MM.1S (cell line): ENCODE results near the gene MIGA1.

ENCODE experiments used
- DNase-seq: peaks from one replicate; pipeline ENCODE4 v3.0.0-alpha.2; 2015
- H2AFZ ChIP-seq: fragments of 300-600 bp; sonication (generic); 2 replicates; pipeline ENCODE4 v1.6.0; 2016; ENCODE audit warnings: antibody characterized with exemption, low read length
- H3F3A ChIP-seq: fragments of 300-600 bp; sonication (generic); 2 replicates; pipeline ENCODE4 v1.6.1; 2016; ENCODE audit warnings: mild to moderate bottlenecking, antibody characterized with exemption, low read length, moderate library complexity, mixed read lengths; ENCODE audit not compliant: insufficient read depth
- H3K27ac ChIP-seq: fragments of 300-600 bp; sonication (generic); 2 replicates; pipeline ENCODE4 v1.5.1; 2016; ENCODE audit warnings: mild to moderate bottlenecking, low read length
- H3K27me3 ChIP-seq: fragments of 300-600 bp; sonication (generic); replicated peaks from 2 replicates; pipeline ENCODE4 v1.6.0; 2016; ENCODE audit warnings: low read length; ENCODE audit not compliant: insufficient read depth
- H3K36me3 ChIP-seq: fragments of 300-600 bp; sonication (generic); replicated peaks from 2 replicates; pipeline ENCODE4 v1.6.1; 2016; ENCODE audit warnings: mild to moderate bottlenecking, low read length, mixed read lengths; ENCODE audit not compliant: insufficient read depth
- H3K4me1 ChIP-seq: fragments of 300-600 bp; sonication (generic); 2 replicates; pipeline ENCODE4 v1.6.1; 2016; ENCODE audit warnings: low read length, mixed read lengths
- H3K4me2 ChIP-seq: fragments of 300-600 bp; sonication (generic); 2 replicates; pipeline ENCODE4 v1.6.0; 2016; ENCODE audit warnings: low read depth, low read length
- H3K4me3 ChIP-seq: fragments of 300-600 bp; sonication (generic); 2 replicates; pipeline ENCODE4 v1.5.1; 2016; ENCODE audit warnings: low read length, mixed read lengths
- H3K79me2 ChIP-seq: fragments of 300-600 bp; sonication (generic); 2 replicates; pipeline ENCODE4 v1.6.1; 2016; ENCODE audit warnings: mixed run types, low read length, mixed read lengths
- H3K9ac ChIP-seq: fragments of 300-600 bp; sonication (generic); 2 replicates; pipeline ENCODE4 v1.6.1; 2016; ENCODE audit warnings: low read length, mixed read lengths
- H3K9me2 ChIP-seq: fragments of 300-600 bp; sonication (generic); replicated peaks from 2 replicates; pipeline ENCODE4 v1.6.1; 2016; ENCODE audit warnings: mild to moderate bottlenecking, low read length, mixed read lengths; ENCODE audit not compliant: insufficient read depth
- H3K9me3 ChIP-seq: fragments of 300-600 bp; sonication (generic); replicated peaks from 2 replicates; pipeline ENCODE4 v1.6.1; 2016; ENCODE audit warnings: mild to moderate bottlenecking, low read length, mixed read lengths; ENCODE audit not compliant: insufficient read depth
- H4K20me1 ChIP-seq: fragments of 300-600 bp; sonication (generic); 2 replicates; pipeline ENCODE4 v1.6.1; 2016; ENCODE audit warnings: mild to moderate bottlenecking, low read length, moderate library complexity, mixed read lengths; ENCODE audit not compliant: insufficient read depth
- EZH2 ChIP-seq: fragments of 300-600 bp; sonication (generic); optimal IDR thresholded peaks from 2 replicates; pipeline ENCODE3; 2017; ENCODE audit warnings: low read depth, mild to moderate bottlenecking, antibody characterized with exemption, low read length, mixed read lengths
- EZH2phosphoT487 ChIP-seq: fragments of 300-600 bp; sonication (generic); IDR thresholded peaks from 2 replicates; pipeline ENCODE4 v1.6.1; 2018; ENCODE audit warnings: antibody characterized with exemption, low read length
- TF ChIP-seq, protein P1 (sequence below): fragments of 300-600 bp; sonication (generic); IDR thresholded peaks from 2 replicates; pipeline ENCODE4 v1.5.1; 2016; ENCODE audit warnings: antibody characterized with exemption, low read length, mixed read lengths

Gene MIGA1

DNA sequence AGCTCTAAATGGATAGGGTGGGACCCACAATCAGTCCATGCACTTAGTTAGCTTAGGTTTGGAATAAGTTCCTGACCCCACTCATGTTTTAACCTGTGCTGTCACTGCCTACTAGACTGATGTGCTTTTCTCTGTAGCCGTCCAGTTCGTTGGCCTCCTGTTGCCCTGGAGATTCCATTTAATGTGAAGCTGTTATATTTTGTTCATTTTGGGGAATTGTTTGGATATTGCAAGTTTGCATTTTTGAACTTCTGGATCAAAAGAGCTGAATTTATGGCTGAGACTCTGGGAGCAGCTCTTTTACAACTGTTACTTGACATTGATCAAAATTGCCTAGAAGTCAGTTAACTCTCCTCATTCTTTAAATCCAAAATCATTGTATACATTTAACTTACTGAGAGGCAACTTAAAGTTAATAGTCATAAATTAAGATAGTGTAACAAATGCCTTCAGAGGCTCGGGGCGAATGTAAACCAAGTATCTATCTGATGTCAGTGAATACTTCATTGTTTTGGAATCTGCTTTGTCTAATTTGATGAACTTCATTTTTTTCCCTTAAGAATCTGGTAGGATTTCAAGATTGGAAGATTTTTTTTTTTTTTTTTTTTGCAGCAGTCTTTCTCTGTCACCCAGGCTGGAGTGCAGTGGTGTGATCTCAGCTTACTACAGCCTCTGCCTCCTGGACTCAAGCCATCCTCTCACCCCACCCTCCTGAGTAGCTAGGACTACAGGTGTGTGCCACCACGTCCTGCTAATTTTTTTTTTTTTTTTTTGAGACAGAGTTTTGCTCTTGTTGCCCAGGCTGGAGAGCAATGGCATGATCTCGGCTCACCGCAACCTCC lies 38.1 kb downstream of the MIGA1 start:
- Histone ChIP-seq H3K36me3 (no peaks in the 10 kb centered on the region; the same call in 1 of the 2 replicates), H3K4me2 (no peak overlapping the region), H3K9me3 (no peaks in the 10 kb centered on the region), H4K20me1 (no peaks in the 10 kb centered on the region), H3K9me2 (no peaks in the 10 kb centered on the region), H3K9ac (no peak overlapping the region), H2AFZ (no peak overlapping the region), H3K79me2 (no peaks in the 10 kb centered on the region), H3K27me3 (no peaks in the 10 kb centered on the region), H3F3A (no peaks in the 10 kb centered on the region), H3K4me3 (no peak overlapping the region), H3K27ac (no peak overlapping the region), H3K4me1 (no peaks in the 10 kb centered on the region)
- TF ChIP-seq, protein P1, sequence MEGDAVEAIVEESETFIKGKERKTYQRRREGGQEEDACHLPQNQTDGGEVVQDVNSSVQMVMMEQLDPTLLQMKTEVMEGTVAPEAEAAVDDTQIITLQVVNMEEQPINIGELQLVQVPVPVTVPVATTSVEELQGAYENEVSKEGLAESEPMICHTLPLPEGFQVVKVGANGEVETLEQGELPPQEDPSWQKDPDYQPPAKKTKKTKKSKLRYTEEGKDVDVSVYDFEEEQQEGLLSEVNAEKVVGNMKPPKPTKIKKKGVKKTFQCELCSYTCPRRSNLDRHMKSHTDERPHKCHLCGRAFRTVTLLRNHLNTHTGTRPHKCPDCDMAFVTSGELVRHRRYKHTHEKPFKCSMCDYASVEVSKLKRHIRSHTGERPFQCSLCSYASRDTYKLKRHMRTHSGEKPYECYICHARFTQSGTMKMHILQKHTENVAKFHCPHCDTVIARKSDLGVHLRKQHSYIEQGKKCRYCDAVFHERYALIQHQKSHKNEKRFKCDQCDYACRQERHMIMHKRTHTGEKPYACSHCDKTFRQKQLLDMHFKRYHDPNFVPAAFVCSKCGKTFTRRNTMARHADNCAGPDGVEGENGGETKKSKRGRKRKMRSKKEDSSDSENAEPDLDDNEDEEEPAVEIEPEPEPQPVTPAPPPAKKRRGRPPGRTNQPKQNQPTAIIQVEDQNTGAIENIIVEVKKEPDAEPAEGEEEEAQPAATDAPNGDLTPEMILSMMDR, result no peak
- TF ChIP-seq EZH2phosphoT487 (no peak), EZH2 (no peak)
- DNase-seq, result no peak

DNA sequence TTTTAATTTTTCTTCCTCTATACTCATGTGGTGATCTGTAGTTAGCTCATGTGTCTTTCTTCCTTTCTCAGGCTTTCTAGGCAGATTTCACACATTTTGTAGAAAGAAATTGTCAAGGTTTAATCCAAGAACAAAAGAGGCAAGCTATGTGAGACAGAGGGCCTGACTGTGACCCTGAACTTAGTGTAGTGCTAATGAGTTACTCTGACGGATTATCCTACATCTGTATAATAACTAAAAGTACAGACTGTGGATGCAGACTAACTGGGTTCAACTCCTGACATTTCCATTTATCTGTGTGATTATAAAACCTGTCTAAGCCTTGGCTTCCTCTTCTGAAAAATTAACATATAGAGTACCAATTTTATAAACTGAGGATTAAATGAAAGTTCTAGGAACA lies 40.7 kb downstream of the MIGA1 start:
- H3K4me2 ChIP-seq, result no peak overlapping the region
- H3K36me3 ChIP-seq, result no peaks in the 10 kb centered on the region; the same call in 1 of the 2 replicates
- no peak overlapping the region for H3K27ac ChIP-seq
- no peaks in the 10 kb centered on the region for H4K20me1 ChIP-seq
- H3K9ac ChIP-seq, result no peak overlapping the region
- no peaks in the 10 kb centered on the region for H3K79me2 ChIP-seq
- H3K9me2 ChIP-seq, result no peaks in the 10 kb centered on the region
- DNase-seq, result no peak
- H3K4me1 ChIP-seq, result no peaks in the 10 kb centered on the region
- H2AFZ ChIP-seq, result no peak overlapping the region
- no peaks in the 10 kb centered on the region for H3F3A ChIP-seq
- no peak overlapping the region for H3K4me3 ChIP-seq
- H3K27me3 ChIP-seq, result no peaks in the 10 kb centered on the region
- H3K9me3 ChIP-seq, result no peaks in the 10 kb centered on the region
- TF ChIP-seq EZH2 (no peak), EZH2phosphoT487 (no peak)
- TF ChIP-seq, protein P1, result no peak

DNA sequence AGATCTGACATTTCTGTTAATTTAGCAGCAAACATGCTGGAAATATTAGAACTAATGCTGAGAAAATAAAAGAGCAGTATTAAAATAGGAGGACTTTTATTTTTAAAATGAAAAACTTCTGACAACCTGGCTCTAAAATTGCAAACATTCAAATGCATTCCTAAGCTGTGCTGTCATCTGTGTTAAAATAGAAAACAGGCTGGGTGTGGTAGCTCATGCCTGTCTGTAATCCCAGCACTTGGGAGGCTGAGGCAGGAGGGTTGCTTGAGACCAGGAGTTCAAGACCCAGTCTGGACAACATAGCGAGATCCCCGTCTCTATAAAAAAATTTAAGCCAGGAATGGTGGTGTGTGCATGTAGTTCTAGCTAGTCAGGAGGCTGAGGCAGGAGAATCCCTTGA lies 44.6 kb downstream of the MIGA1 start:
- no peak overlapping the region for H3K4me2 ChIP-seq
- H3K36me3 ChIP-seq, result no peaks in the 10 kb centered on the region
- no peaks in the 10 kb centered on the region for H3K27me3 ChIP-seq
- TF ChIP-seq, protein P1, result no peak
- TF ChIP-seq EZH2phosphoT487 (no peak), EZH2 (no peak)
- H3K79me2 ChIP-seq, result no peaks in the 10 kb centered on the region
- H3K4me3 ChIP-seq, result no peak overlapping the region
- peaks cover 12% of the 10 kb centered on the region for H3K4me1 ChIP-seq
- no peaks in the 10 kb centered on the region for H3K9me2 ChIP-seq
- H3F3A ChIP-seq, result 0 out of 2 replicates have a peak, but pooled peaks cover 10% of the 10 kb centered on the region
- no peak overlapping the region for H3K9ac ChIP-seq
- H2AFZ ChIP-seq, result no peak overlapping the region
- H3K9me3 ChIP-seq, result no peaks in the 10 kb centered on the region
- DNase-seq, result no peak
- H3K27ac ChIP-seq, result no peak overlapping the region
- no peaks in the 10 kb centered on the region for H4K20me1 ChIP-seq
